ENCODE measurements around the gene THOC5. TPM values are rescaled to one million over a fixed set of nuclear protein-coding genes. Genes with fewer than 3 reads are reported as not detected.

The THOC5 gene
- total RNA-seq, 1 experiment from 2014 or later = 74.6 TPM

DNA sequence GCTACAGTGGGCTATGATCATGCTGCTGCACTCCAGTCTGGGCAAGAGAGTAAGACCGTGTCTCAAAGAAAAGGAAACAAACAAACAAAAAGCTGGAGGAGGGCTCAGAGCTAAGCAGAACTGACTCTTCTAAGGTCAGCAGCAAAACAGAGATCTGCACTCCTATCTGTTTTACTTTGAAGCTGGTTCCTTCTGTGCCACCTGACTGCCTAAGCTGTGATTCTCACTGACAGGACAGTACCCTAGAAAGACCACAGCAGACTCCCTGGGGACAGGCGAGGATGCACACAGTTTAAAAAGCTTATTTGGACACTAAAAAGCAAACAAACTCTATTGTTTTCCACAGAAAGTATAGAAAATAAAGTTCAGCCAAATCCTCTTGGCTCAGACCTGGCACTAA is 43.0 kb downstream of the THOC5 start:
- intact Hi-C loops (cut with micrococcal nuclease; ENCODE audit: unreplicated experiment) = no loop called here
- no peaks in the 10 kb centered on the region for H3K4me1 Mint-ChIP-seq (ENCODE audit: low read depth, unreplicated experiment)
- Histone ChIP-seq H3K9me3 (no peaks in the 10 kb centered on the region), H3K36me3 (ENCODE audit: control insufficient read depth, insufficient read depth, low read length) (peaks cover 6% of the 10 kb centered on the region), H3K27me3 (replicated peaks; ENCODE audit: control insufficient read depth, insufficient read depth, low read length) (no peaks in the 10 kb centered on the region), H3K4me1 (no peaks in the 10 kb centered on the region), H3K4me3 (ENCODE audit: low read depth, low read length) (no peak overlapping the region)
- ChIA-PET CTCF (interaction anchor here (0.6 kb wide), 1 partner anchor 141 kb away, joined by 5 read pairs; no protein-coding TSS in a partner anchor), POLR2A (no interaction called here)
- DNase-seq = no peak
- TF ChIP-seq, protein P1, sequence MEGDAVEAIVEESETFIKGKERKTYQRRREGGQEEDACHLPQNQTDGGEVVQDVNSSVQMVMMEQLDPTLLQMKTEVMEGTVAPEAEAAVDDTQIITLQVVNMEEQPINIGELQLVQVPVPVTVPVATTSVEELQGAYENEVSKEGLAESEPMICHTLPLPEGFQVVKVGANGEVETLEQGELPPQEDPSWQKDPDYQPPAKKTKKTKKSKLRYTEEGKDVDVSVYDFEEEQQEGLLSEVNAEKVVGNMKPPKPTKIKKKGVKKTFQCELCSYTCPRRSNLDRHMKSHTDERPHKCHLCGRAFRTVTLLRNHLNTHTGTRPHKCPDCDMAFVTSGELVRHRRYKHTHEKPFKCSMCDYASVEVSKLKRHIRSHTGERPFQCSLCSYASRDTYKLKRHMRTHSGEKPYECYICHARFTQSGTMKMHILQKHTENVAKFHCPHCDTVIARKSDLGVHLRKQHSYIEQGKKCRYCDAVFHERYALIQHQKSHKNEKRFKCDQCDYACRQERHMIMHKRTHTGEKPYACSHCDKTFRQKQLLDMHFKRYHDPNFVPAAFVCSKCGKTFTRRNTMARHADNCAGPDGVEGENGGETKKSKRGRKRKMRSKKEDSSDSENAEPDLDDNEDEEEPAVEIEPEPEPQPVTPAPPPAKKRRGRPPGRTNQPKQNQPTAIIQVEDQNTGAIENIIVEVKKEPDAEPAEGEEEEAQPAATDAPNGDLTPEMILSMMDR (IDR thresholded peaks at IDR 0.05; ENCODE audit: insufficient read depth in 1 of 2, low read depth in 1 of 2, low read length in 1 of 2, severe bottlenecking in 1 of 2, unreplicated experiment in 1 of 2) = no peak
- BruUV-seq (replicated peaks) = no TSS peak
- H3K36me3 Mint-ChIP-seq (ENCODE audit: insufficient read depth, unreplicated experiment) = peaks cover 28% of the 10 kb centered on the region
- no peak overlapping the region for H3K4me3 Mint-ChIP-seq (ENCODE audit: unreplicated experiment)
- H3K27ac Mint-ChIP-seq (ENCODE audit: unreplicated experiment) = no peak overlapping the region
- no peaks in the 10 kb centered on the region for H3K27me3 Mint-ChIP-seq (ENCODE audit: insufficient read depth, unreplicated experiment)
- H3K9me3 Mint-ChIP-seq (ENCODE audit: unreplicated experiment) = no peaks in the 10 kb centered on the region

DNA sequence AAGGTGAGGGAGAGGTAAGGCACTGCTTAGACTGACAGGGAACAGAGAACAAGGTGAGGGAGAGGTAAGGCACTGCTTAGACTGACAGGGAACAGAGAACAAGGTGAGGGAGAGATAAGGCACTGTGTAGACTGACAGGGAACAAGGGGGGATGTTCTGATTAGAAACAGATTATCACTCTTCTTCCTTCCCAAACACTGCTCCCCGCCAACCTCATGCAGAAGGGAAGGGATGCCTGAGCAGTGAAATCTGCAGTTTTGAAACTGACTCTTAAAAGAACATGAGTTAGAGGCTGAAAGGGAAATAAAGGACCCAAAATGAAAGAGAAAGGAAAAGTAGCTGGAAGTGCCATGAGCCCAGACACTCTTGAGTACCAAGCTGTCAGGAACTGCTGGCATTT is 43.7 kb downstream of the THOC5 start:
- intact Hi-C loops (cut with micrococcal nuclease; ENCODE audit: unreplicated experiment) = no loop called here
- Histone ChIP-seq H3K4me3 (ENCODE audit: low read depth, low read length) (no peak overlapping the region), H3K4me1 (no peaks in the 10 kb centered on the region), H3K27me3 (replicated peaks; ENCODE audit: control insufficient read depth, insufficient read depth, low read length) (no peaks in the 10 kb centered on the region), H3K36me3 (ENCODE audit: control insufficient read depth, insufficient read depth, low read length) (peaks cover 6% of the 10 kb centered on the region), H3K9me3 (no peaks in the 10 kb centered on the region)
- Mint-ChIP-seq H3K36me3 (ENCODE audit: insufficient read depth, unreplicated experiment) (peaks cover 28% of the 10 kb centered on the region), H3K4me3 (ENCODE audit: unreplicated experiment) (no peak overlapping the region), H3K9me3 (ENCODE audit: unreplicated experiment) (no peaks in the 10 kb centered on the region), H3K27me3 (ENCODE audit: insufficient read depth, unreplicated experiment) (no peaks in the 10 kb centered on the region), H3K27ac (ENCODE audit: unreplicated experiment) (no peak overlapping the region), H3K4me1 (ENCODE audit: low read depth, unreplicated experiment) (no peaks in the 10 kb centered on the region)
- CTCF ChIA-PET = no interaction called here
- POLR2A ChIA-PET = no interaction called here
- TF ChIP-seq, protein P1 (IDR thresholded peaks at IDR 0.05; ENCODE audit: insufficient read depth in 1 of 2, low read depth in 1 of 2, low read length in 1 of 2, severe bottlenecking in 1 of 2, unreplicated experiment in 1 of 2) = no peak
- no peak for DNase-seq
- BruUV-seq (replicated peaks) = no TSS peak

DNA sequence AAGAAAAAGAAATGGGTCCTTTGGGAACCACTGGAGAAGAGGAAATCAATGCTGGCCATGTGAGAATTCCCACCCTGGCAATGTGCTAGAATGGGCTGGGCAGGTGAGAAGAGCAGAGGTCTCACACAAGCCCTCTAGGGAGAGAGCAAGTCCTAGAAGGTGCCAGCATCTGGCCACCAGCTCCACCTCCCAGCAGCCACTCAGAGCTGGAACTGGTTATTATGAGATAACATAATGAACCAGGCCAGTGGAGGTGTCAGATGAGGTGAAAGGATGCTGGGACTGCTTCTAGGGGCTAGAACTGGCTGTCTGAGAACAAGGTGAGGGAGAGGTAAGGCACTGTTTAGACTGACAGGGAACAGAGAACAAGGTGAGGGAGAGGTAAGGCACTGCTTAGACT is 44.3 kb downstream of the THOC5 start:
- Histone ChIP-seq H3K36me3 (ENCODE audit: control insufficient read depth, insufficient read depth, low read length) (peaks cover 6% of the 10 kb centered on the region), H3K9me3 (no peaks in the 10 kb centered on the region), H3K27me3 (replicated peaks; ENCODE audit: control insufficient read depth, insufficient read depth, low read length) (no peaks in the 10 kb centered on the region), H3K4me3 (ENCODE audit: low read depth, low read length) (no peak overlapping the region), H3K4me1 (no peaks in the 10 kb centered on the region)
- TF ChIP-seq, protein P1 (IDR thresholded peaks at IDR 0.05; ENCODE audit: insufficient read depth in 1 of 2, low read depth in 1 of 2, low read length in 1 of 2, severe bottlenecking in 1 of 2, unreplicated experiment in 1 of 2) = no peak
- Mint-ChIP-seq H3K27ac (ENCODE audit: unreplicated experiment) (no peak overlapping the region), H3K9me3 (ENCODE audit: unreplicated experiment) (no peaks in the 10 kb centered on the region), H3K4me3 (ENCODE audit: unreplicated experiment) (no peak overlapping the region), H3K4me1 (ENCODE audit: low read depth, unreplicated experiment) (no peaks in the 10 kb centered on the region), H3K27me3 (ENCODE audit: insufficient read depth, unreplicated experiment) (no peaks in the 10 kb centered on the region), H3K36me3 (ENCODE audit: insufficient read depth, unreplicated experiment) (peaks cover 28% of the 10 kb centered on the region)
- CTCF ChIA-PET = no interaction called here
- intact Hi-C loops (cut with micrococcal nuclease; ENCODE audit: unreplicated experiment) = no loop called here
- BruUV-seq (replicated peaks) = no TSS peak
- no peak for DNase-seq
- POLR2A ChIA-PET = no interaction called here
